ENCODE measurements around the gene DPYD.

The DPYD gene

GRCh38 chr1:97174039-97174704 lies 746.7 kb downstream of the DPYD start:
- DNase-seq: no peak

GRCh38 chr1:97170300-97170699 lies 750.5 kb downstream of the DPYD start:
- no peak for DNase-seq

DNA sequence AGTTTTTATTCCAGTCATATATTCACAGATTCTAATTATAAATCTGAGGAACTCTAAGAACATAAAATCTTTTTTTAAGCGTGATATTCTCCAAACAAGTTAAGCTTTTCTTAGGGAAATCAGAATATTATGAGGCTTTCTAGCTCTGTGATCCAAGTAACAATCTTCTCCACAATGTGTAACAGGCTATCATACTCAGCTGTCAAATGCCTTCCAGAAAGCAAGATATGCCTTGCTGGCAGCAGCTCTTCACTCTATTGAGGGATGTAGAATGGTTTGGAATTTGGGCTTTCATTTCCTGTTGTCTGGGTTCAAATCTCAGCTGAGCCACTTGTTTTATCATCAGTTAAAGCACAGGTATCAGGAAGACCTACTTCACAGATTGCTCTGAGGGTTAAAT lies 752.8 kb downstream of the DPYD start:
- DNase-seq: no peak

DNA sequence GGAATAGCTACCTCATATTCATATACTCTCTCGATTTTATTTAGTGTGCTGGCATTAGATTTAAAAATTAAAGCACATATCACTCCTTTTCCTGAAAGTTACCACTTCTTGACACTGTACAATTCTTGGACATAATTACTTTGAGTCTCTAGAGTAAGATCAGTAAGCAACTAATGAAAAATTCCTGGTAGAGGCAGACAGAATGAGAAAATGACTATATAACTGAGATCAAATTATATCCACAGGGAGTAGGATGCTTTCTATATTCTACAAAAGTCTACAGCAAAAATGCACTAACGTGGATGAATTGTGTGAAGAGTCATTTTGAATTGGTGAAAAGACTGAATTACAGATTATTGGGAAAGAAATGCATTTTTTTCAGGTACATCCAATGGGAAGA lies 753.6 kb downstream of the DPYD start:
- no peak for DNase-seq

GRCh38 chr1:97166626-97167025 lies 754.2 kb downstream of the DPYD start:
- no peak for DNase-seq

DNA sequence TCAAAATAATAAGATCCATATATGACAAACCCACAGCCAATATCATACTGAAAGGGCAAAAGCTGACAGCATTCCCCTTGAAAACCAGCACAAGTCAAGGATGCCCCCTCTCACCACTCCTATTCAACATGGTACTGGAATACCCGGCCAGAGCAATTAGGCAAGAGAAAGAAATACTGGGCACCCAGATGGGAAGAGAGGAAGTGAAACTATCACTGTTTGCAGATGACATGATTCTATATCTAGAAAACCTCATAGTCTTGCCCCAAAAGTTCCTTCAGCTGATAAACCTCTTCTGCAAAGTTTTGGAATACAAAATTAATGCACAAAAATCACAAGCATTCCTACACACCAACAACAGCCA lies 756.6 kb downstream of the DPYD start:
- no peak for DNase-seq

GRCh38 chr1:97163591-97164275 lies 757.1 kb downstream of the DPYD start:
- DNase-seq: no peak

DNA sequence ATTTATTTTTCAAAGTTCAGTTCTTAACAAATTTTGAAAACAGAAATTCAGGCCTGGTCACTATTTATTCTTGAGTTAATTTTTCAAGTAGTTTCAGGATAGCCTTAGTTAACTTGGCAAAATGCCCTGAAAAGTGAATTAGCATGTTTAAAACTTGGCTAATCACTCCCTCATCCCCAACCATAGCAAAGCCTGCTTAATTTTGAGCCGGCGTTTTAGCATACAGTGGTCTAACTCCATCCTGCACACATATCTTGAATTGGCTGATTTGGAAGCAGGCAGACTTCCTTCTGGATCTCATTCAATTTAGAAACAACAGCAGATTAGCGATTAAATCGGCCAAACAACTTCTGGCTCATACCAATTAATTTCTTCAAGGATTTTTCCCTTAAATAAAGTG lies 760.0 kb downstream of the DPYD start:
- no peak for DNase-seq

GRCh38 chr1:97159342-97159741 lies 761.5 kb downstream of the DPYD start:
- DNase-seq: no peak

DNA sequence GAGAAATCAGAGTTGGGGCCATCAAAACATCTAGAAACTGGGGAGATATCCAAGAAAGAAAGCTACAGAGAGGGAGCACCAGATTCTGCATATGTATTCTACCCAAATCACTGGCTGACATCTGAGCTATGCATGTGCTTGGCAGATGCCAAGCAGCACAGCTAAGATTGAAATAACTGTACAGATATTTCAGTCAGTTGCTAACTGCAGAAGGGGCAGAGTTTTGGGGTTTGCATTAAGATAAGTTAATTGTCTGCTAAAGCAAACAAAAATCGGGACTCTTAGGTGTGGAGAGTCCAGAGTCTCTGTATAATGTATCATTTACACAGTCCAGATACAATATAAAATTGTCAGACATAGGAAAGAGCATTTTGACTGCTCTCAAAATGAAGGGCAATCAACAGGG lies 762.1 kb downstream of the DPYD start:
- DNase-seq: no peak

- DNase-seq: no peak
These were observed 762.8 kb downstream of the DPYD start for GRCh38 chr1:97157991-97158390.

- no peak for DNase-seq
These were observed 769.2 kb downstream of the DPYD start for GRCh38 chr1:97151651-97152050.

DNA sequence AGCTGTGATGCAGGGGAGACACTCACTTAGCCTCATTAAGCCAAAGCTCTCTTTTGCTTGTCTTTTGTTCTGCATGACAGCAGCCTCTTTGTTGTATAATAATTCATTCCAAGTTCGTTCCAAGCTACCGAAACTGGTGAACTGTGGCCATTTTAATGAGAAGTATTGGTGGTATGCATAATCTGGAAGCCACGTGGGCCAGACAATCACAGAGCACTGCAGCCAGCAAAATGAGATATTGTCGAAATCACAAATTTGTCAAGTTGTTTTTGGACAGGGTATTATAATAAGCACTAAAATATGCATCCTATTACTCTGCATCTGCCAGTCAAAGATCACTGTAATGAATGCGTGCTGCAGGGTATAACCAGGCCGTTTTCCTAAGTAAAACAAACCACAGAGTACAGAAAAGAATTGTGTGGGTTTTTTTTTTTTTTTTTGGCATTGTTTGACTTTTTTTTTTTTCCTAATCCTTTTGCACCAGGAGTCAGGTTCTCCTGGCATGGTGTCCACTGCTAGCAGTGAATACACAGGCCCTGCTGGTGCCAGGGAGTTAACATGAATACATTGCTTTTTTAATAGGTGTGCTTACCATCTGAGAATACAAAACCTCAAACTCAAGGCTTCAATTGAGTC lies 775.4 kb downstream of the DPYD start:
- no peak for DNase-seq

GRCh38 chr1:97144527-97144926 lies 776.3 kb downstream of the DPYD start:
- DNase-seq: no peak

DNA sequence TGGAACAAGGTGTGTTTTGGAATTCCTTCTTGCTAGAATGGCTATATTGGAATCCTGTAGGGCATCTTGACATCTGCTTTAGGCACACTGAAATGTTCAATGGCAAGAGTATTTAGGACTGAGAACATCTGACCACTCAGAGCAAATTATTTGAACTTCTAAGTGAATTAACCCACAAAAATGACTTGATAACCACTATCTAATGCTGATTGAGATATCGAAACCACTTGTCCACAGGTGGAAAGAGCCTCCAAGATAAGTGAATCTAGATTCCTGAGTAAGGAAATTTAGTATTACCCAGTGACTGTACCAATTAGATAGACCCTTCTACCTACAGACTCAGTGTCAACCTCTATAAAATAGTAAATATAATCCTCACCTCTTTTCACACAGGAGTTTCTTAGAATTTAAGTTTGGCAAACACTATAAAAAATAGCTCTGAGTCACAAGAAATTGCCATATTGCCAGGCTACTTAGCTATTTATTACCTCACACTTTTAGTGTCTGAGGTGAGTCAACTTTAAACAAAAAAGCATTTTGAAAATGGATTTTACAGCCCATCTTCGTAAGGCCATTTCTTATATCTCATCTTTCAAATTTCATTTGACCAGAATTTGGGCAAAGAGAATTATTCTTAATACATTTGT lies 777.5 kb downstream of the DPYD start:
- DNase-seq: no peak

DNA sequence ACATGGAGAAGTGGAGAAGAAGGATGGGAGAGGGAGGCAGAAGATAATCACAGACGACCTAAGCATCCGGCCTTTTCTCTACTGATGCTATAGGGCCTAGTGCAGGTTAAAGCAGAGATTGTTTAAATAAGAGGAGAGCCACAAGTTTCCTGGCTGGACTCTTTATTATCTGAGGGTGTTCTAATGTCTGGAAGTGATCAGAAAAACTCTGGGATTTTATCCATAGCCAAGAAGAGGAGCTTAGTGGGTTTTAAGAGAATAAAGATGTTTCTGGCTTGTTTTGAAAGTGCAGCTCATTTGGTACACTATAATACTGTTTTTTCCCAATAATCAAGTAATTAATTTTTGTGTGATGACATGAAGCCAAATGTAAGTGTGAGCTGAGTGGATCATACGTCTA lies 780.2 kb downstream of the DPYD start:
- no peak for DNase-seq

- no peak for DNase-seq
These were observed 781.3 kb downstream of the DPYD start for GRCh38 chr1:97139512-97139911.

- no peak for DNase-seq
These were observed 782.3 kb downstream of the DPYD start for GRCh38 chr1:97138515-97139032.

GRCh38 chr1:97137862-97138514 lies 782.8 kb downstream of the DPYD start:
- DNase-seq: no peak

- DNase-seq: no peak
These were observed 783.8 kb downstream of the DPYD start for GRCh38 chr1:97136996-97137395.

GRCh38 chr1:97135972-97136371 lies 784.9 kb downstream of the DPYD start:
- DNase-seq: no peak

DNA sequence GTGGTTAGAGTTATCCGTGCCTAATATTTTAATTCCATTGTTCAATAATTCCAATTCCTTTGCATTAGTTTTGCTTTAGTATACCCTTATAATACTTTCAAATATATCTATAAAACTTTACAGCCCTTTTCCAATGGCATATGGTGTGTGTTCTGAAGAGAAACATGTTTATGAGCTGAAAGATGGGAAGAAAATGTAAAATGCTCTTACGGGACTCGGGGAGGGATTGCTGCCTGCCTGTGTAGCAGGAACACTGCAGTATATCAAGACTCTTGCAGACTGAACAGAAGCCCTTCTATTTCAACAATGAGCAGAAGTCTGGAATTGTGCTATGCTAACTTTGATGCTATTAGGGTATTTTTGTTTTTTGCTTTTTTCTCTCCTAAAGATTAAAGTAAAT lies 792.4 kb downstream of the DPYD start:
- DNase-seq: no peak
